Stimulated activated CD8-positive, alpha-beta memory T cell treated with anti-CD3 and anti-CD28 coated beads, Interleukin-4, amount 100 ng/mL, for 48 hours (primary cell): ENCODE results near the gene CPNE5.

Experiments
- DNase-seq: peaks from one replicate; pipeline ENCODE4 v3.0.0-alpha.2; 2020

The CPNE5 gene

DNA sequence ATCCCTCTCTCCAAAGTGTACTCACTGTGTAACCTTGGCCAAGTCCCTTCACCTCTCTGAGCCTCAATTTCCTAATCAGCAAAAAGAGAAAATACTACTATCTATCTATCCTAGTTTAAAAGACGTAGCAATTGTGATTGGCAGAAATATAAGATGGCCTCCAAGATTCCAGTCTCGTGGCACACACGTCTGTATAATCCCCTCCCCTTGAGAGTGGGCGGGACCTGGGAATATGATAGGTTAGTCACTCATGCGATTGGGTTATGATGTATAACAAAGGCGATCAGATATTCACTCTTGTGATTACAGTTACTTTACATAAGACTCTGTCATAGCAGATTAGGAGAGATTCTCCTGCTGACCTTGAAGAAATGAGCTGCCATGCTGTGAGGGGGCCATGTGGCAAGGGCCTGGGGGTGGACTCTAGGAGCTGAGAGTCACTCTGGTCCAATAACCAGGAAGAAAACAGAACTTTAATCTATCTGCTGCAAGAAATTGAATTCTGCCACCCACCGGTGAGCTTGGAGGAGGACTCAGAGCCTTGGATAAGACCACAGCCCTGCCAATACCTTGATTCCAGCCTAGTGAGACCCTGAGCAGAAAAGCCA lies 6.0 kb downstream of the CPNE5 start:
- DNase-seq, result no peak

DNA sequence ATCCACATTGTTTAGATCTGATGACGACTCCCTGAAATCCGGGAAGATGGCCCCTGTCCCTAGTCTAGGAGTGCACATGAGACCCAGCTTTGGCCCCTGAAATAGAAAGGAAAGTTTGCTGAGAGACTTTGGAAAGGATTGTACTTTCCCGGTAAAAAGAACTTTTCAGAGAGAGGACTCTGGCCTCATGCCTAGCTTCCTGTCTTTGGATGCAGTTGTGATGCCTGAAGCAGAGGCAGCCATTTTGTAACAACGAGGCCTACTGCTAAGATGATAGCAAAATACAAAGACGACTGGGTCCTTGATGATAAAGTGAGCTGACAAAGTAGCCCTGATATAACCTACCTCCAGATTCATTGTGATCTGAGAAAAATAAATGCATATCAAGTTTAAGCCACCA lies 6.9 kb downstream of the CPNE5 start:
- DNase-seq, result no peak

GRCh38 chr6:36830577-36830976 lies 8.7 kb downstream of the CPNE5 start:
- no peak for DNase-seq

DNA sequence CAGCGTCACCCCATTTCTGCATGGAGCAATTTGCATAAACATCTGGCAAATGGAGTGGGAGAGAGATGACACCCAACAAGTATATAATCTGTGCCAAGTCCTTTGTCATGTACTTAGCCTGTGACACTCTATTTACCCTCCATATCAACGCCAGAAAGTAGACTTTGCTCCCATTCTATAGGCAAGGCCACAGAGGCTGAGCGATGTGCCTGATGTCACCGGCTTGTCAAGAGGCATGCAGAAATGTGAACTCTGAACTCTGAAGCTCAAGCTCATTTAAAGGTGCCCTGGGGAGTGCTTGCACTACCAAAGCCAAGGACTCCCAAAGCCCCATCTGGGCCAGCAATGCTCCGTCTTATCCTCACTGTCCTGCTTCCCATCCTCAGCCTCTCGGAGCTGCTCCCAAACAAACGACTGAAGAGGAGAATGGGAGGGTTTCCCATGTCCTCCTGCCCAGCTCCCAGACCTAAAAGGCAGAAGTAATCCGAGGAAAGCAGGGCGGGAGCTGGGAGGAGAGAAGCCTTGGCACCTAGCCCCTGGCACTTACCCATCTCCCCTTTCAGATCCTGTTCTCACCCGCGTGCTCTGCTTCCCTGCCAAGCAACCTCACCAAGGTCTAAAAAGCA lies 9.2 kb downstream of the CPNE5 start:
- DNase-seq, result no peak

DNA sequence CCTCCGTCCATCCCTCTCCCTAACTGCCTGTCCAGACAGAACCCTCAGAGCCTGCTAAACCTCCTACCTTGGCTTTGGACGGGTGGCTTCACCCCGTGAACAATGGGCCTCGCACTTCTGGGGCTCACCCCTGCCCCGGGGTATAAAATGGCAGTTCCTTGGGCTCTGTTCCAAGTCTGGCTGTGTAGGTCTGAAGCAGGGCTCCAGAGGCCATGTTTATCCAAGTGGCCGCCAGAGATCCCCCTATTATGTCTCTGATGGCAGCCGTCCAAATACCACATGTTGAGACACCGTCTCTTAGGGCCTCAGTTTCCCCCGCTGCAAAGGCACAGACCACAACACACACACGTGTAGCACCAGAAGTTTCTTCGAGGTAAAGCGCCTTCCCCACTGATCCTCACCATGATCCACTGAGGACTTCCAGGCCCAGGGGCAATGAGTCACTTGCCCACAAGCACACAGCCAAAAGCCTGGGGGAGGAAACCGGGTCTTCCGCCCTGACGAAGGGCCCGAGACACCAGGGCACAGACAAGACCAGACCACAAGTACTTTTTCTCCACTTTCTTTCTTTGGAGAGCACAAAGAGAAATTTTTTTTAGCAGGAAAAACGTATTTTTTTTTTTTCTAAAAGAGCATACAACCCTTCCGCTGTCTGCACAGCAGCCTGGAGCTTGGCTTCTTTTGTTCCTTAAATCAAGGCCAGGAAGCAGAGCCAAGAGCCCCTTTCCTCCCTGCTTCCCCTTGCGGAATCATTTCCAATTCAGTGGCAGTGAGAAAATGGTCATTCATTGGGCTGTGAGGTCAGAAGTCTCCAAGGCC lies 11.8 kb downstream of the CPNE5 start:
- peak; percentile 41 for DNase-seq

- DNase-seq, result no peak
These were observed 12.6 kb downstream of the CPNE5 start for GRCh38 chr6:36826520-36827227.

DNA sequence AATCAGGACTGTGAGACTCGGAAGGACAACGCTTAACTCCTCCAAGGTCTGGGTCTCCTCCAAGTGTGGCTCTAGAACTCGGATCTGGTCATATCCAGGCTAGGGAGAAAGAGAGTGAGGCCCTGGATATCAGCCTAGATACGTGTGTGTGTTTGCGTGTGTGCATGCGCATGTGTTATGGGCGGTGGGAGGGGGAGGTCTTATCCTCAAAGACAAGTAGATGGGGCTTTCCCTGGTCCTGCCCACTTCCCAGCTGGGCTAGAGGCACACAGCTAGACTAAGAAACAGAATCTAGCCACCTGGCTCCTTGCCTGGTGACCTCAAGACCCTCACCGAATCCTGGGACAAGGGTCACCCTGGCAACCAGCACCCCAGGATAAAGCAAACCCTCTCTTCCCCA lies 13.2 kb downstream of the CPNE5 start:
- no peak for DNase-seq

DNA sequence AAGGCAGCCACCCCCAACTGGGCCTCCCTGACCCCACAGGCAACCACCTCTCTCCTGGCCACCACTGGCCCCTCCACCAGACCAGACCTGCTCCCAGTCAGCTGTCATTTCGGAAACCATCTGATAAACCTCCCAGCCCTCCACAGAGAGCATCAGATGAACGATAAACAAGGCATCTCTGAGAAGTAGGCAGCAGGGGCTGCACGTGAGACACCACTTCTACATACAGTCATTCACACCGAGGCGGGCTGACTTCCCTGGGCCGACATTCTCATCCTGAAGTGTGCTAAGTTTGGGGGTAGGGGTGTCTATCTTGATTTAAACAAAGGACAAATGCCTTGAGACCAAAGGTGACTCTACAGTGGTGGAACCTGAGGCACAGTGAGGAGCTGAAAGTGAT lies 13.8 kb downstream of the CPNE5 start:
- DNase-seq, result no peak

- no peak for DNase-seq
These were observed 15.0 kb downstream of the CPNE5 start for GRCh38 chr6:36824253-36824652.

DNA sequence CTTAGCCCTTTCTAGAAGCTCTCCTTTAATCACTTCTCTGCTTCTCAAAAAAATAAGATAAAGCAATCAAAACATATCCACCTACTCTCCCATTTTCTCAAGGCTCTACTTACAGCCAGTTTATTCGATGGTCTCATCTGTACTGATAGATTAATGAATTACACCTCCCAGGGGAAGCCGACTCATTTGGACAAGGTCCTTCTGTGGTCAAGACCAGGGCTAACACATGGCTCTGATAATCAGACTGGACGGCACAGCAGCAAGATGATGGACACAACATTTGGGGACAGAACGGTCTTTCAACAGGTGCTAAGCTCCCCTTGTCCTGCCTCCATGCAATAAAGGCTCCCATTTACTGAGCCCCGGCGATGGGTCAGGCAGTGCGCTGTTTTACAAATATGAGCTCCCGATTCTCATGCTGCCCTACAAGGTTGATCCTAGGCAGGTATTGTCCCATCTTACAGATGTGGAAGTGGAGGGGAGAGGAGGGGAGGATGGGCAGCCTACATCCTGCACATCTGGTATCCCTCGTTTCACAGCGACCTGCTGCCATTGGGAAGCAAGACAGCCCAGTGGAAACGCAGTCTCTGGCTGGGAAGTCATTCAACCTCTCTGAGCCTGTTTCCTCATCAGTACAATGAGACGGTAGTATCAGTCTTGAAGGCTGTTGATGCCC lies 15.7 kb downstream of the CPNE5 start:
- DNase-seq, result no peak

- no peak for DNase-seq
These were observed 16.6 kb downstream of the CPNE5 start for GRCh38 chr6:36822506-36823269.

DNA sequence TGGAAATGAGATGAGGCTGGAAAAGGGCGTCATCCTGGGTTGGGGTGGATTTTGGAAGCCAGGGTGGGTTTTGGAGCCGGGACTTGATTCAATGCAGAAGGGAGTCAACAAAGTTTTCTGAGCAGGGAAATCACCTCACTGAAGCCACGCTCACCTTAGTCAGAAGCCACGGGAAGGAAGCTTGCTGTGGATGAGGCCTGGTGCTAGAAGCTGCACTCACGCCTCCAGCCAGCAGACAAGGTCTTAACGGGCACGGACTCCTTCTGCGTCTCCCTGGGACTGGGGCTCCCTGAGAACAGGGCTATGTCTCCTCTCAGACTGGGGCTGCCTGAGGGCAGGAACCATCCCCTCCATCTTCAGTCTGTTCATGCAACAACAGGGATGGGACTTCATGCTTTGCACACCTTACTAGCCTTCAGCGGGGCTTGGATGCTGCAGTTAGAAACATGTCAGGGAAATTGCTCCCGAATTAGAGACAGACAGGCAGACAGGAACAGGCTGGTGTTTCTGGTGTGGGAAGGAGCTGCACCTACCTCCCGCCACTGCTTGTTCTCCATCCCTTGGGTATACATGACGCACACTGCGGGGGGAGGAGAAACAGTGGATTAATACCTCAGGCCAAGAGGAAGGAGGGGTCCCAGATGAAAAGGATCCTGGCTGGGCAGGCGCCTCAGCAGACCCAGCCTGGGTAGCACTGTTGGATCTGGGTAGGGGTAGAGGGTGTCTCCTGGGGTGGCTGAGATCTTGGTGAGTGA lies 17.5 kb downstream of the CPNE5 start:
- no peak for DNase-seq

DNA sequence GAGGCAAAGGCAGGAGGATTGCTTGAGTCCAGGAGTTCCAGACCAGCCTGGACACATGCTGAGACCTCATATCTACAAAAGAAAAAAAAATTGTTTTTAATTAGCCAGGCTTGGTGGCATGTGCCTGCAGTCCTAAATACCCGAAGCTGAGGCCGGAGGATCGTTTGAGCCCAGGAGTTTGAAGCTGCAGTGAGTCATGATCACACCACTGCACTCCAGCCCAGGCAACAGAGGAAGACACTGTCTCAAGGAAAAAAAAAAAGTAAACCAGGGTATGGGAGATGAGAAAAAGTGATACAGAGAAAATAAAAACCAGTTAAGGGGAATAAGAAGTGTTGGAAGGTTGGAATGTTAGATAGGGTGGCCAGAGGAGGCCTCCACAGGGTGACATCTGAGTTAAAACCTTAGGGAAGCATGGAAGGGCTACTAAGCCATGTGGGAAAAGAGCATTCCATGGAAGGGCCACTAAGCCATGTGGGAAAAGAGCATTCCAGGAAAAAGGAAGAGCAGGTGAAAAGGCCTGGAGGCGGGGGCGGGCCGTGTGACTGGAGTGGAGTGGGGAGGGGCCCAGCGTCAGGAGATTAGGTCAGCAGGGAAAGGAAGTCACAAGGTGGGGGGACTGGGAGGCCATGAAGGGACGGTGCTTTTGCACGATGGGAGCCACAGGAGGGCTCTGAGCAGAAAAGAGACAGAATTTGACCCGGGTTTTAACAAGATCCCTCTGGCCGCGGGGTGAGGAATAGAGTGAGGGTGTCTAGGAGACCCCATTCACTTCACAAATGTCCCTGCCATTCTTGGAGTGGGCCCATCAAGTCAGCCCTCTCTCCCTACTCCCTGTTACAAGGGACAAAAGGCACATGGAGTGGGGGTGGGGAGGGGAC lies 18.3 kb downstream of the CPNE5 start:
- no peak for DNase-seq

DNA sequence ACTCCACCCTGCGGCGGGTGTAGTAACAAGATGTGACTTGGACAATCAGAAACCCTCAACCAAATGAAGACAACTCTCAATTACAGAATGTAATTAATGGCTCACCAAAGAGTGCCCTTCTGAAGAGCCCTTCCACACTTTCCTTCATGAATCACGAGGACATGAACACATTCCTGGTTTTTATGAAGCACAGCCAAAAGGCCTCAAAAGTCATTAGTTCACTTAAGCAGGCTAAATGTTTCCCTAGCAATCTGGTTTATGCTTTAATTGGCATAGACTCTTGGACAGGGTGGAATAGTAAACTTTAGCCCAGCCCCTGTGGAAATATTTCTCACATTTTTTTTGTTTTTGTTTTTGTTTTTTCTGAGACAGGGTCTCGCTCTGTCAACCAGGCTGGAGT lies 20.5 kb downstream of the CPNE5 start:
- no peak for DNase-seq

GRCh38 chr6:36817847-36818246 lies 21.4 kb downstream of the CPNE5 start:
- DNase-seq, result no peak

DNA sequence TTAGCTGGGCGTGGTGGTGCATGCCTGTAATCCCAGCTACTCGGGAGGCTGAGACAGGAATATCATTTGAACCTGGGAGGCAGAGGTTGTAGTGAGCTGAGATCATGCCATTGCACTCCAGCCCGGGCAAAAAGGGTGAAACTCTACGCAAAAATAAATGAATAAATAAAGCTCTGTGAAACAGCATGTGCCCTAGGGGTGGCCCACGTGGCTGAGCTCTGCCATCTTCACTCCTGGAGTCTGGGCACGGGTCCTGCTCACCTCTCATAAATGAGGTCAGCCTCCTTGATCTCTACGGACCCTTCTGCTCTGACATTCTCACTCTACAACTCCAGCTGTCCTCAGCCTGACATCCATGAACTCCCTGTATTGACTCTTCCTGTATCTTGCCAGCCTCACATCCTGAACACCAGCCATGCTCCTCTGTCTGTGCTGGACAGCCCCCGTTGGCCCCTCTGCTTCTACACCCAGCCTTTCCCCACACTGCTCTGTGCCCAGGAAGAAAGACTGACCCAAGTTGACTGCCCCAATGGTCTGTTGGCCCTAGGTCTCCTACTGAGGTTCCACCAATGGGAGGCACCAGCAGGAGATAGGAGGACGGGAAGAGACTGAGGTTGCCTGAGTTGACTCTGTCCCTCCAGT lies 21.9 kb downstream of the CPNE5 start:
- DNase-seq, result no peak

DNA sequence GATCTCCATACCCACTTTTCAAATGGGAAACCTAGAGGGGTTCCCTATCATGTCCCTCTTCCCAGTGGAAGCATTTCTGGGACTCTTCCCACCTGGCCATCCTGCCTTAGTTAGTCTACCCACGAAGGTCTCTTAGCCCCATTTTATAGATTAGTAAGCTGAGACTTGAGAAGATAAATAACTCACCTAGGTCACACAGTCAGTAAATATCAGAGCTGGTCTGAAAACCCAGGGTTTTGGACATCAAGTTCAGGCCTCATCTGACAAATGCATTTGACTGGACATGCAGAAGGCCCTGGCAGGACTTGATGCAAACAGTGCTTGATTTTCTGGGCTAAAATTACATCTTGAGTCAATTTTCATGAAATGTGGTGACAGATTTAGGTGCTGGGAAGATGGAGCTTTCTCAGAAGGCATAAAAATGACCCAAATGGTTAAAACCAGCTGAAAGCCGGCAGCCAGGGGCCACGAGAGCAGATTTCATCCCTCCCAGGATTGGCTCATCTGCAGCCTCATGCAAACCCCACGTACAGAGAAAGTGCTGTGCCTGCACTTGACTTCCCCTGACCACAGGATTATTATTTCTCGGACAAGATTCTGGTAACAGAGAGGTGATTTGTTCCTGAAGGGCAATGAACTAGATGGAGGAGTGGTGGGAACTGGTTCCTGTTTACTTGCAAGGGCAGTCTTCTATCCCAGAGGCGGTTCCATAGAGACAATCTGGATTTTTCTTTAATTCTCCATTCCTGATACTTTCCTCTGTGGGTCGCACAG lies 23.1 kb downstream of the CPNE5 start:
- no peak for DNase-seq

- no peak for DNase-seq
These were observed 25.0 kb downstream of the CPNE5 start for GRCh38 chr6:36814249-36814648.

DNA sequence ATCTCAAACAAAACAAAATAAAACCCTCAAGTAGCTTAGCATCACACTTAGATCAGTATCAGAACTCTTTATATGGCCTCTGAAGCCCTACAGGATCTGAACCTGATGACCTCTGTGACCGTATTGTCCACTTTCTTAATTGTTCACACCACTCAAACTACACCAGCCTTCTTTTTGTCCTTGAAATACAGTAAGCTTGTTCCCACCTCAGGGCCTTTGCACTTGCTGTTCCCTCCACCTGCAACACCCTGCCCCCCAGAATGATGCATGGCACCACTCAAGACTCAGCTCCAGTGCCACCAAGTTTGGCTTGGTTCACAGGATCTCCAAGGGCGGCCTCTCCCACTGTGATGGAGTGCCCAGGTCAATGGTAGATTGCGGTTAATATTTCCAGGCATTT lies 25.7 kb downstream of the CPNE5 start:
- no peak for DNase-seq
